MM.1S (cell line): ENCODE measurements around the gene MEIS2.

Source experiments
- DNase-seq: peaks from one replicate; pipeline ENCODE4 v3.0.0-alpha.2; 2015
- H2AFZ ChIP-seq: fragments of 300-600 bp; sonication (generic); 2 replicates; pipeline ENCODE4 v1.6.0; 2016; ENCODE audit warnings: antibody characterized with exemption, low read length
- H3F3A ChIP-seq: fragments of 300-600 bp; sonication (generic); 2 replicates; pipeline ENCODE4 v1.6.1; 2016; ENCODE audit warnings: mild to moderate bottlenecking, antibody characterized with exemption, low read length, moderate library complexity, mixed read lengths; ENCODE audit not compliant: insufficient read depth
- H3K27ac ChIP-seq: fragments of 300-600 bp; sonication (generic); 2 replicates; pipeline ENCODE4 v1.5.1; 2016; ENCODE audit warnings: mild to moderate bottlenecking, low read length
- H3K27me3 ChIP-seq: fragments of 300-600 bp; sonication (generic); replicated peaks from 2 replicates; pipeline ENCODE4 v1.6.0; 2016; ENCODE audit warnings: low read length; ENCODE audit not compliant: insufficient read depth
- H3K36me3 ChIP-seq: fragments of 300-600 bp; sonication (generic); replicated peaks from 2 replicates; pipeline ENCODE4 v1.6.1; 2016; ENCODE audit warnings: mild to moderate bottlenecking, low read length, mixed read lengths; ENCODE audit not compliant: insufficient read depth
- H3K4me1 ChIP-seq: fragments of 300-600 bp; sonication (generic); 2 replicates; pipeline ENCODE4 v1.6.1; 2016; ENCODE audit warnings: low read length, mixed read lengths
- H3K4me2 ChIP-seq: fragments of 300-600 bp; sonication (generic); 2 replicates; pipeline ENCODE4 v1.6.0; 2016; ENCODE audit warnings: low read depth, low read length
- H3K4me3 ChIP-seq: fragments of 300-600 bp; sonication (generic); 2 replicates; pipeline ENCODE4 v1.5.1; 2016; ENCODE audit warnings: low read length, mixed read lengths
- H3K79me2 ChIP-seq: fragments of 300-600 bp; sonication (generic); 2 replicates; pipeline ENCODE4 v1.6.1; 2016; ENCODE audit warnings: mixed run types, low read length, mixed read lengths
- H3K9ac ChIP-seq: fragments of 300-600 bp; sonication (generic); 2 replicates; pipeline ENCODE4 v1.6.1; 2016; ENCODE audit warnings: low read length, mixed read lengths
- H3K9me2 ChIP-seq: fragments of 300-600 bp; sonication (generic); replicated peaks from 2 replicates; pipeline ENCODE4 v1.6.1; 2016; ENCODE audit warnings: mild to moderate bottlenecking, low read length, mixed read lengths; ENCODE audit not compliant: insufficient read depth
- H3K9me3 ChIP-seq: fragments of 300-600 bp; sonication (generic); replicated peaks from 2 replicates; pipeline ENCODE4 v1.6.1; 2016; ENCODE audit warnings: mild to moderate bottlenecking, low read length, mixed read lengths; ENCODE audit not compliant: insufficient read depth
- H4K20me1 ChIP-seq: fragments of 300-600 bp; sonication (generic); 2 replicates; pipeline ENCODE4 v1.6.1; 2016; ENCODE audit warnings: mild to moderate bottlenecking, low read length, moderate library complexity, mixed read lengths; ENCODE audit not compliant: insufficient read depth
- EZH2 ChIP-seq: fragments of 300-600 bp; sonication (generic); optimal IDR thresholded peaks from 2 replicates; pipeline ENCODE3; 2017; ENCODE audit warnings: low read depth, mild to moderate bottlenecking, antibody characterized with exemption, low read length, mixed read lengths
- EZH2phosphoT487 ChIP-seq: fragments of 300-600 bp; sonication (generic); IDR thresholded peaks from 2 replicates; pipeline ENCODE4 v1.6.1; 2018; ENCODE audit warnings: antibody characterized with exemption, low read length
- TF ChIP-seq, protein P1 (sequence below): fragments of 300-600 bp; sonication (generic); IDR thresholded peaks from 2 replicates; pipeline ENCODE4 v1.5.1; 2016; ENCODE audit warnings: antibody characterized with exemption, low read length, mixed read lengths

Gene MEIS2

DNA sequence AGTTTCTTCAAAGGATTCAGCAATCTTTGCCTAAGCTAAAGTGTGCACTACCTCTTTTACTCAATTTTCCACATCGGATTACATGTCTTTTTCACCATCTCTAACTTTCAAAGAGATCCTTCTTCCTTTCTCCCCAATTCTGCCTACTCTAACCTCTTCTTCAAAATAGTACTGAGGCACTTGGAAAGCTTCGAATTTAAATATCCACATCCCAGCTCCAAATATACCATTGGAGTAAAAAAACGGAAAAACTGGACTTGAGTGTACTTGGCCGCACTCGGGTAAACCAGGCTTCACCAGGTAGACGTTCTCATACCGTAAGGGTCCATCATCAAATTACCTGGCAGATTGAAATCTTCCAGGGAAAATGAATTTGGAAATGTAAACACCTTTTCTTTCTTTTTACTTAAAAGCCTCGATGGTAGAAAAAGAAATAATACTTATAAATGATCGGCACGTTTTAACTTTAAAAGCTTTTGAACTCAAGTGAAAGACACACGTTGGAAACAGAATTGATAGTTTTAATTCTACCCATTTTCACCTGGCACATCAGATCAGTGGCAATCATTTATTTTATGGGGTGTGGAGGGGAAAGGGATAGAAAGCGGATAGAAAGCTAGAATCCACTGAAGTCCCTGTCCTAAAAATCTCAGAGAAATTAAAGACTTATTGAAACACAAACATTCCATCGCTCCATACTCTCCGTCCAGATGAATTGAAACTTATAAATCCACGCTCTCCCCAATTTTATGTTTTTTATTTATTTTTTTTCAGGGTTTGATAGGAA is 8.2 kb upstream of the MEIS2 start:
- DNase-seq: no peak
- no peak overlapping the region for H3K4me2 ChIP-seq

DNA sequence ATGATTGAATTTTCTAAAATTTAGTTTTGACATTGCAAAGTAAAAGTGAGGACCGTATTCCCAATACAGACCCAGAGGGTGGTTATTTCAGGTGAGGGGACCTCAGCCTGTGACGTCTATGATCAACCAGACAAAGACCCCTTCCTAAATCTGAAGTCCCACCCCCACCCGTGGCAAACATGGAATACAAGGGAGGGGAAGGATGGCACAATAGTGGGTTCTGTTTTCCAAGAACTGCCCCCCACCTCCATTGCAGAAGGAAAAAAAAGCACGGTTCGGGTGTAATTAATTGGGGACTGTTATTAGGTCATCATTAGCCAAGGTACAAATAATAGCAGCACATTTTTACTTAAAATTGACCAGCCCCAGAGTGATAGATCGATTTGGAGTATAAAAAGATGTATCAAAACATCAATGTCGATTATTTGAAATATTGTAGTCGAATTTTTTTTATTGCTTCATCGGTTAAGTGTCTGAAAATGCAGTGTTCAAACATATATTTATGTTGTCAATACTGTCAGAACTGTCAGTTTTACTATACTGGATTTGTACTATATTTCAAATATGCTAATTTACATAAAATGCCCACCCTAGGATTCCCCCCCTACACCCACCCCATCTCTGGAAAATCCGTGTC is 7.5 kb upstream of the MEIS2 start:
- Histone ChIP-seq H3K79me2 (no peaks in the 10 kb centered on the region), H3K27me3 (no peaks in the 10 kb centered on the region), H3F3A (no peaks in the 10 kb centered on the region), H3K9ac (no peak overlapping the region), H2AFZ (no peak overlapping the region), H3K4me1 (no peaks in the 10 kb centered on the region), H3K4me3 (no peak overlapping the region), H3K9me2 (no peaks in the 10 kb centered on the region), H3K27ac (no peak overlapping the region), H3K36me3 (no peaks in the 10 kb centered on the region), H3K4me2 (no peak overlapping the region), H4K20me1 (no peaks in the 10 kb centered on the region), H3K9me3 (no peaks in the 10 kb centered on the region)
- DNase-seq: no peak
- TF ChIP-seq, protein P1, sequence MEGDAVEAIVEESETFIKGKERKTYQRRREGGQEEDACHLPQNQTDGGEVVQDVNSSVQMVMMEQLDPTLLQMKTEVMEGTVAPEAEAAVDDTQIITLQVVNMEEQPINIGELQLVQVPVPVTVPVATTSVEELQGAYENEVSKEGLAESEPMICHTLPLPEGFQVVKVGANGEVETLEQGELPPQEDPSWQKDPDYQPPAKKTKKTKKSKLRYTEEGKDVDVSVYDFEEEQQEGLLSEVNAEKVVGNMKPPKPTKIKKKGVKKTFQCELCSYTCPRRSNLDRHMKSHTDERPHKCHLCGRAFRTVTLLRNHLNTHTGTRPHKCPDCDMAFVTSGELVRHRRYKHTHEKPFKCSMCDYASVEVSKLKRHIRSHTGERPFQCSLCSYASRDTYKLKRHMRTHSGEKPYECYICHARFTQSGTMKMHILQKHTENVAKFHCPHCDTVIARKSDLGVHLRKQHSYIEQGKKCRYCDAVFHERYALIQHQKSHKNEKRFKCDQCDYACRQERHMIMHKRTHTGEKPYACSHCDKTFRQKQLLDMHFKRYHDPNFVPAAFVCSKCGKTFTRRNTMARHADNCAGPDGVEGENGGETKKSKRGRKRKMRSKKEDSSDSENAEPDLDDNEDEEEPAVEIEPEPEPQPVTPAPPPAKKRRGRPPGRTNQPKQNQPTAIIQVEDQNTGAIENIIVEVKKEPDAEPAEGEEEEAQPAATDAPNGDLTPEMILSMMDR: no peak
- TF ChIP-seq EZH2phosphoT487 (no peak), EZH2 (no peak)

More for the DNA sequence above, 8.2 kb upstream of the MEIS2 start:
- Histone ChIP-seq H2AFZ (no peak overlapping the region), H3F3A (no peaks in the 10 kb centered on the region), H3K9me3 (no peaks in the 10 kb centered on the region), H3K9ac (no peak overlapping the region), H3K4me1 (no peaks in the 10 kb centered on the region), H3K4me3 (no peak overlapping the region), H3K36me3 (no peaks in the 10 kb centered on the region), H3K27ac (no peak overlapping the region), H3K27me3 (no peaks in the 10 kb centered on the region), H3K79me2 (no peaks in the 10 kb centered on the region), H3K9me2 (no peaks in the 10 kb centered on the region), H4K20me1 (no peaks in the 10 kb centered on the region)
- TF ChIP-seq EZH2phosphoT487 (no peak), EZH2 (no peak)
- TF ChIP-seq, protein P1: no peak

DNA sequence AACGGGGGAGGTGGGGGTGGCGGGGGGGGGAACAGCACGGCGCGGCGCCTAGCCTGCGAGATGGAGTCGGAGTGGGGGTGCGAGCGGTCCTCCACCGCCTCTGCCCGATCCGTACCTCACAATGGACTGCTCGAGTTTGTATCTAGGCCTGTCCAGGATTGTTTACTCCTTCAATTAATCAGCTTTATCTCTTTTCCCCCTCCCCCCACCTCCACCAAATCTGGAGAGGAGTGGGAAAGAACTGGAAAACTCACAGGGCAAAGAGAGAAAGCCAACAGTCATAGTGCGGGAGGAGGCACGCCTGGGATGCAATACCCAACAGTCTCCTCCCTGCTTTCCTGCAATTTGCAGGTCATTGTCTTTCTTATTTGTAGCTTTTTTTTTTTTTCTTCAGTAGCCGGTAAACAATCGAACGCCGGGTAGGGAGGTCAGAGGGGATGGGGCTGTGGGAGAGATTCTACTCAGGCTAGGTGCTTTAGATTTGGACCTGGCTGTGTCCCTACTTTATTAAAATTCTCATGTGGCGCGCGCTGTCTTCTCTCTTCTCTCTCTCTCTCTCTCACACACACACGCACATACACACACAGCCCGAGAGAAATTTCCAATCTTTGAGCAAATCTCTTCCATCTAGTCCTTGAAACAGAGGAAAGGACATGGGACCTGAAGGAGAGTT is 6.9 kb upstream of the MEIS2 start:
- H3K27ac ChIP-seq: no peak overlapping the region
- no peaks in the 10 kb centered on the region for H3K4me1 ChIP-seq
- no peak overlapping the region for H3K4me2 ChIP-seq
- no peak for DNase-seq
- H3K4me3 ChIP-seq: no peak overlapping the region
- H4K20me1 ChIP-seq: no peaks in the 10 kb centered on the region
- no peaks in the 10 kb centered on the region for H3K36me3 ChIP-seq
- H3K79me2 ChIP-seq: no peaks in the 10 kb centered on the region
- H3K27me3 ChIP-seq: no peaks in the 10 kb centered on the region
- no peak overlapping the region for H3K9ac ChIP-seq
- H3F3A ChIP-seq: no peaks in the 10 kb centered on the region
- no peak overlapping the region for H2AFZ ChIP-seq
- TF ChIP-seq, protein P1: no peak
- no peak for TF ChIP-seq EZH2phosphoT487
- no peaks in the 10 kb centered on the region for H3K9me3 ChIP-seq
- no peaks in the 10 kb centered on the region for H3K9me2 ChIP-seq
